Keratinocyte (primary cell): ENCODE measurements around the gene PRKN. TPM values are rescaled to one million over a fixed set of nuclear protein-coding genes. Genes with fewer than 3 reads are reported as not detected.

ENCODE experiments used
- DNase-seq: peaks from one replicate; pipeline ENCODE4 v3.0.0-alpha.2; 2011; ENCODE audit warnings: low read depth, missing footprints, low spot score
- FAIRE-seq: peaks from 2 replicates; lab custom pipeline; 2011; peaks lifted over from hg19 to GRCh38; lab: Jason Lieb, UNC
- H2AFZ ChIP-seq: 2 replicates; pipeline ENCODE4 v1.6.0; 2012; ENCODE audit warnings: low read length, control low read depth, inconsistent platforms; ENCODE audit not compliant: control insufficient read depth
- H3K27ac ChIP-seq: 2 replicates; pipeline ENCODE4 v1.5.1; 2011; ENCODE audit warnings: low read length; ENCODE audit not compliant: control insufficient read depth, insufficient read depth
- H3K27me3 ChIP-seq: 3 replicates; pipeline ENCODE4 v1.6.0; 2011; ENCODE audit warnings: low read length; ENCODE audit not compliant: control insufficient read depth, insufficient read depth; ENCODE audit errors: extremely low read depth
- H3K36me3 ChIP-seq, 2 experiments: 2 replicates in 1 of 2; 3 replicates in 1 of 2; pipeline ENCODE4 v1.5.1; 2011; ENCODE audit warnings: low read length in 2 of 2, mild to moderate bottlenecking in 1 of 2; ENCODE audit not compliant: control insufficient read depth in 2 of 2, insufficient read depth in 2 of 2; ENCODE audit errors: extremely low read depth in 1 of 2
- H3K4me1 ChIP-seq: 3 replicates; pipeline ENCODE4 v1.5.1; 2011; ENCODE audit warnings: low read length; ENCODE audit not compliant: control insufficient read depth, insufficient read depth; ENCODE audit errors: extremely low read depth
- H3K4me2 ChIP-seq: 3 replicates; pipeline ENCODE4 v1.6.0; 2011; ENCODE audit warnings: low read depth, low read length; ENCODE audit not compliant: control insufficient read depth, insufficient read depth; ENCODE audit errors: extremely low read depth
- H3K4me3 ChIP-seq, 3 experiments: fragments of 200-600 bp in 1 of 3; sonication (generic) in 1 of 3; 2 replicates in 2 of 3; 3 replicates in 1 of 3; pipeline ENCODE4 v1.5.1; 2011 to 2016; ENCODE audit warnings: low read length in 3 of 3, mild to moderate bottlenecking in 3 of 3, control low read depth in 2 of 3, inconsistent platforms in 1 of 3, low read depth in 1 of 3, mixed read lengths in 1 of 3, mixed run types in 1 of 3, moderate library complexity in 1 of 3; ENCODE audit not compliant: control insufficient read depth in 2 of 3, insufficient read depth in 2 of 3; ENCODE audit errors: extremely low read depth in 1 of 3
- H3K79me2 ChIP-seq: 2 replicates; pipeline ENCODE4 v1.6.0; 2012; ENCODE audit warnings: low read length; ENCODE audit not compliant: control insufficient read depth, insufficient read depth
- H3K9ac ChIP-seq: 3 replicates; pipeline ENCODE4 v1.6.0; 2011; ENCODE audit warnings: low read length; ENCODE audit not compliant: control insufficient read depth, insufficient read depth; ENCODE audit errors: extremely low read depth
- H3K9me1 ChIP-seq: 3 replicates; pipeline ENCODE4 v1.6.0; 2011; ENCODE audit warnings: low read length; ENCODE audit not compliant: control insufficient read depth, insufficient read depth; ENCODE audit errors: extremely low read depth
- H3K9me3 ChIP-seq: 2 replicates; pipeline ENCODE4 v1.5.1; 2012; ENCODE audit warnings: low read depth, low read length; ENCODE audit not compliant: control insufficient read depth
- H4K20me1 ChIP-seq: 3 replicates; pipeline ENCODE4 v1.6.0; 2011; ENCODE audit warnings: low read length; ENCODE audit not compliant: control insufficient read depth, insufficient read depth; ENCODE audit errors: extremely low read depth
- CTCF ChIP-seq, 3 experiments: IDR thresholded peaks in 1 of 3; conservative IDR thresholded peaks in 1 of 3; optimal IDR thresholded peaks in 1 of 3; 2 replicates in 2 of 3; 3 replicates in 1 of 3; pipeline versions ENCODE3 to v1.5.1; 2011; ENCODE audit warnings: low read length in 3 of 3, mild to moderate bottlenecking in 3 of 3, moderate library complexity in 2 of 3, control low read depth in 1 of 3, inconsistent platforms in 1 of 3; ENCODE audit not compliant: insufficient read depth in 2 of 3; ENCODE audit errors: extremely low read depth in 1 of 3
- EZH2 ChIP-seq: IDR thresholded peaks from one replicate; pipeline ENCODE4 v1.6.1; 2012; ENCODE audit warnings: inconsistent platforms, mild to moderate bottlenecking, low read length, moderate library complexity
- dilution Hi-C: fragments of 300-500 bp; cut with MboI; formaldehyde crosslinking; loops from one replicate; pipeline ENCODE4 v1.7.0; 2020; ENCODE audit warnings: low sequenced_read_pairs; ENCODE audit not compliant: extremely low pct_ligation_motif_present
- polyA plus RNA-seq, 5 experiments: library from polyadenylated mRNA; depleted of rRNA in 3 of 5; stranded (reverse) in 3 of 5; stranded (forward) in 1 of 5; unstranded in 1 of 5; fragments of >200 nt; gene quantifications; 1 replicate in 1 of 5; 2 replicates in 3 of 5; 3 replicates in 1 of 5; pipeline versions ENCODE4 v1.2.1 to v1.2.3, GENCODE V29; 2011 to 2012; ENCODE audit warnings: missing spikeins in 2 of 5, low read depth in 1 of 5, low replicate concordance in 1 of 5

Gene PRKN
- polyA plus RNA-seq, 1 donor (not counting 4 experiments of a cell fraction or from before 2014, with no cell fraction given) = 0.67 TPM

DNA sequence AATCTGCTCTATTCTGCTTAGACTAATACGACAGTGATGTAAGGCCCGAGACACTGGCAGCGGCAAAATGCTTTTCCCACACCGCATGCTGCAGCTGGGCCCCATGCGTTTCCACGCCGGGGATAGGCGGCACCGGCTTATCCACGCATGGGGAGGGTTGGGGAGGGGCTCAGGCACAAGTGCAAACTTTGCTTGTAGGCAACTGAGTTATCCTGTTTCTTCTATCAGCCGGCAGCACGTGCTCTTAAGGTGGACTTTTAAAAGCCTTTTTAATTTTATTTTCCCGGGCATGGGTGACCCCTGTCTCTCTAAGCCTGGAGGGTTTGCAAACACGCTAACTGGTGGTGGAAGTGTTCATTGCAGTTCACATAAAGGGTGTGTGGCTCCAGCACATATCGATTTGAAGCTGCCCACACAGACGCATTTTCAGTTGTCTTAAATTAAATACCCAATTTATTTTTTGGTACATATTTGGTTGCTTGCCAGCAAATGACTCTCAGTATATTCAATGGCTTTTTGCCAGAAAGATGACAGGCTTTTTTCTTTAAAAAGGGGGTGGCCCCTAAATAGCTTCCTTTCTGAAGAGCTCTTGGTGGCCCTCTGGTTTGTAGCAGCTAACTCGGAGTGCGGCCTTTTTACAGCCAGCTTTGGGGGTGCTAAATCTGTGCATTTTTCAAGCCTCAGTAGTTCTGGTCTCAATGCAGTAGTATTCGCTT lies 891.9 kb downstream of the PRKN start:
- no peak overlapping the region for H2AFZ ChIP-seq
- TF ChIP-seq EZH2 (no peak), CTCF (optimal IDR thresholded peaks at IDR 0.05 in 1 of 3, IDR thresholded peaks at IDR 0.05 in 1 of 3, conservative IDR thresholded peaks at IDR 0.05 in 1 of 3; ENCODE audit: extremely low read depth in 1 of 3, insufficient read depth in 2 of 3, low read length in 3 of 3) (no peak)
- H3K36me3 ChIP-seq = no peaks in the 10 kb centered on the region
- H3K79me2 ChIP-seq = no peaks in the 10 kb centered on the region
- DNase-seq (no peak), FAIRE-seq (no peak)
- no peak overlapping the region for H3K4me2 ChIP-seq
- no peak overlapping the region for H3K9ac ChIP-seq
- dilution Hi-C loops = no loop called here
- no peak overlapping the region for H3K27ac ChIP-seq
- no peaks in the 10 kb centered on the region for H3K4me1 ChIP-seq
- no peaks in the 10 kb centered on the region for H4K20me1 ChIP-seq
- H3K4me3 ChIP-seq = no peak overlapping the region
- no peaks in the 10 kb centered on the region for H3K9me3 ChIP-seq
- no peaks in the 10 kb centered on the region for H3K27me3 ChIP-seq
- H3K9me1 ChIP-seq = no peaks in the 10 kb centered on the region

GRCh38 chr6:161834426-161834825 lies 893.1 kb downstream of the PRKN start:
- Histone ChIP-seq H3K4me2 (no peak overlapping the region), H3K9ac (no peak overlapping the region), H3K4me3 (no peak overlapping the region), H4K20me1 (no peaks in the 10 kb centered on the region), H3K79me2 (no peaks in the 10 kb centered on the region), H3K27me3 (no peaks in the 10 kb centered on the region), H3K27ac (no peak overlapping the region), H3K4me1 (no peaks in the 10 kb centered on the region), H3K36me3 (no peaks in the 10 kb centered on the region), H3K9me3 (no peaks in the 10 kb centered on the region), H2AFZ (no peak overlapping the region), H3K9me1 (no peaks in the 10 kb centered on the region)
- dilution Hi-C loops = no loop called here
- DNase-seq = no peak
- no peak for FAIRE-seq
- TF ChIP-seq EZH2 (no peak), CTCF (optimal IDR thresholded peaks at IDR 0.05 in 1 of 3, IDR thresholded peaks at IDR 0.05 in 1 of 3, conservative IDR thresholded peaks at IDR 0.05 in 1 of 3; ENCODE audit: extremely low read depth in 1 of 3, insufficient read depth in 2 of 3, low read length in 3 of 3) (no peak)
